Fibroblast of villous mesenchyme (primary cell): Measurements from ENCODE around the gene COL23A1. TPM values are rescaled to one million over a fixed set of nuclear protein-coding genes. Genes with fewer than 3 reads are reported as not detected.

Experiments used
- DNase-seq: peaks from one replicate; pipeline ENCODE4 v3.0.0-alpha.2; 2010; ENCODE audit warnings: low read depth
- H3K4me3 ChIP-seq: 2 replicates; pipeline ENCODE4 v1.5.1; 2011; ENCODE audit warnings: low read depth, mild to moderate bottlenecking, low read length
- CTCF ChIP-seq: IDR thresholded peaks from 2 replicates; pipeline ENCODE4 v1.5.1; 2012; ENCODE audit warnings: low read depth, mild to moderate bottlenecking, low read length; ENCODE audit not compliant: insufficient read depth
- total RNA-seq: library from RNA; depleted of rRNA; stranded (reverse); fragments of >200 nt; gene quantifications from 2 replicates; pipeline ENCODE4 v1.2.3, GENCODE V29; 2012

Gene COL23A1
- total RNA-seq, 1 donor: not detected

- H3K4me3 ChIP-seq: no peak overlapping the region
- DNase-seq: no peak
Observed at GRCh38 chr5:178392931-178393394, 197.2 kb downstream of the COL23A1 start.

GRCh38 chr5:178392386-178392785, 197.8 kb downstream of the COL23A1 start:
- no peak for DNase-seq
- no peak for TF ChIP-seq CTCF
- no peak overlapping the region for H3K4me3 ChIP-seq

More at GRCh38 chr5:178392931-178393394, 197.2 kb downstream of the COL23A1 start:
- TF ChIP-seq CTCF: no peak

GRCh38 chr5:178391480-178391879, 198.7 kb downstream of the COL23A1 start:
- no peak overlapping the region for H3K4me3 ChIP-seq
- no peak for DNase-seq
- no peak for TF ChIP-seq CTCF

- DNase-seq: no peak
- TF ChIP-seq CTCF: no peak
- H3K4me3 ChIP-seq: no peak overlapping the region
Observed at GRCh38 chr5:178389796-178390195, 200.4 kb downstream of the COL23A1 start.

GRCh38 chr5:178389026-178389729, 201.0 kb downstream of the COL23A1 start:
- DNase-seq: no peak
- no peak for TF ChIP-seq CTCF
- H3K4me3 ChIP-seq: no peak overlapping the region

- no peak overlapping the region for H3K4me3 ChIP-seq
- DNase-seq: no peak
- TF ChIP-seq CTCF: no peak
Observed at GRCh38 chr5:178388386-178389025, 201.7 kb downstream of the COL23A1 start.
